ENCODE results near the gene UNC45A. TPM values are rescaled to one million over a fixed set of nuclear protein-coding genes. Genes with fewer than 3 reads are reported as not detected.

The UNC45A gene
- total and polyA plus RNA-seq, 7 donors = 28.8 to 63.5 (median 50.4) TPM

GRCh38 chr15:90913398-90913944, 21.6 kb upstream of the UNC45A start:
- 95 to 96% methylated on average over 12 of the region's 12 CpGs for WGBS, 2 donors

GRCh38 chr15:90914305-90915080, 20.6 kb upstream of the UNC45A start:
- H3K27me3 ChIP-seq = no peaks in the 10 kb centered on the region
- H3K9me3 ChIP-seq = no peaks in the 10 kb centered on the region
- intact Hi-C loops (cut with DNase I) = no loop called here
- peak overlapping the region in 2 of 4 donors; percentile 19 to 36 for H3K27ac ChIP-seq
- 91 to 93% methylated on average over 22 of the region's 22 CpGs for WGBS, 2 donors
- TF ChIP-seq CTCF (IDR thresholded peaks at IDR 0.05) (no peak), EP300 (IDR thresholded peaks at IDR 0.05) (no peak), POLR2A (IDR thresholded peaks at IDR 0.05) (no peak), POLR2AphosphoS5 (IDR thresholded peaks at IDR 0.05) (no peak)
- peaks cover 0 to 5% (median 0%) of the 10 kb centered on the region in 4 donors for H3K4me1 ChIP-seq
- no peak overlapping the region for H3K4me3 ChIP-seq
- H3K36me3 ChIP-seq = peaks cover 57 to 100% (median 86%) of the 10 kb centered on the region in 4 donors
- no peak for DNase-seq

More at GRCh38 chr15:90913398-90913944, 21.6 kb upstream of the UNC45A start:
- Histone ChIP-seq H3K9me3 (no peaks in the 10 kb centered on the region), H3K4me1 (peaks cover 0 to 5% (median 0%) of the 10 kb centered on the region in 4 donors), H3K27ac (no peak overlapping the region), H3K27me3 (no peaks in the 10 kb centered on the region), H3K4me3 (no peak overlapping the region), H3K36me3 (peaks cover 58 to 99% (median 82%) of the 10 kb centered on the region in 4 donors)
- no peak for DNase-seq
- no peak for TF ChIP-seq POLR2AphosphoS5 (IDR thresholded peaks at IDR 0.05)
- TF ChIP-seq EP300 (IDR thresholded peaks at IDR 0.05) = no peak
- TF ChIP-seq CTCF (IDR thresholded peaks at IDR 0.05) = no peak
- no peak for TF ChIP-seq POLR2A (IDR thresholded peaks at IDR 0.05)
- intact Hi-C loops (cut with DNase I) = no loop called here

- no peak overlapping the region for H3K4me3 ChIP-seq
- peaks cover 59 to 100% (median 87%) of the 10 kb centered on the region in 4 donors for H3K36me3 ChIP-seq
- no peaks in the 10 kb centered on the region for H3K9me3 ChIP-seq
- 57 to 88% methylated on average over 7 of the region's 7 CpGs for WGBS, 2 donors
- no peaks in the 10 kb centered on the region for H3K27me3 ChIP-seq
- TF ChIP-seq POLR2AphosphoS5 (IDR thresholded peaks at IDR 0.05) (no peak), CTCF (IDR thresholded peaks at IDR 0.05) (no peak), EP300 (IDR thresholded peaks at IDR 0.05) (no peak), POLR2A (IDR thresholded peaks at IDR 0.05) (no peak)
- peaks cover 0 to 5% (median 0%) of the 10 kb centered on the region in 4 donors for H3K4me1 ChIP-seq
- peak overlapping the region in 2 of 4 donors; percentile 19 to 36 for H3K27ac ChIP-seq
- no peak for DNase-seq
- intact Hi-C loops (cut with DNase I) = no loop called here
Measured at GRCh38 chr15:90915216-90915807, 19.8 kb upstream of the UNC45A start.

- peaks cover 54 to 100% (median 85%) of the 10 kb centered on the region in 4 donors for H3K36me3 ChIP-seq
- peaks cover 0 to 5% (median 0%) of the 10 kb centered on the region in 4 donors for H3K4me1 ChIP-seq
- H3K4me3 ChIP-seq = no peak overlapping the region
- TF ChIP-seq EP300 (IDR thresholded peaks at IDR 0.05) (no peak), CTCF (IDR thresholded peaks at IDR 0.05) (no peak), POLR2A (IDR thresholded peaks at IDR 0.05) (no peak), POLR2AphosphoS5 (IDR thresholded peaks at IDR 0.05) (no peak)
- intact Hi-C loops (cut with DNase I) = no loop called here
- no peaks in the 10 kb centered on the region for H3K9me3 ChIP-seq
- H3K27me3 ChIP-seq = no peaks in the 10 kb centered on the region
- DNase-seq = peak; percentile 85
- peak overlapping the region in 2 of 4 donors; percentile 23 to 36 for H3K27ac ChIP-seq
- 69 to 88% methylated on average over 25 of the region's 25 CpGs for WGBS, 2 donors
Measured at GRCh38 chr15:90915808-90916440, 19.2 kb upstream of the UNC45A start.
